BLaER1 treated with 17β-estradiol and CSF1 and Interleukin-3, amounts not matched to agents 10 nM and 100 nM (cell line): Measurements from ENCODE around the gene PIBF1.
A peak's percentile ranks its signal among the peaks of the same experiment; 100 is the strongest.

ENCODE experiments used
- H3K27ac ChIP-seq, 11 experiments: shearing (Covaris generic); formaldehyde crosslinking; 2 replicates each; pipeline ENCODE4 v1.8.1; 2022
- H3K27me3 ChIP-seq, 11 experiments: shearing (Covaris generic); formaldehyde crosslinking; 2 replicates each; pipeline ENCODE4 v1.8.1; 2022
- H3K36me3 ChIP-seq, 11 experiments: shearing (Covaris generic); formaldehyde crosslinking; 2 replicates each; pipeline ENCODE4 v1.8.1; 2022
- H3K4me1 ChIP-seq, 10 experiments: shearing (Covaris generic); formaldehyde crosslinking; 2 replicates each; pipeline ENCODE4 v1.8.1; 2022
- H3K4me2 ChIP-seq, 11 experiments: shearing (Covaris generic); formaldehyde crosslinking; 2 replicates each; pipeline ENCODE4 v1.8.1; 2022
- H3K4me3 ChIP-seq, 10 experiments: shearing (Covaris generic); formaldehyde crosslinking; 2 replicates each; pipeline ENCODE4 v1.8.1; 2022
- H3K9ac ChIP-seq, 11 experiments: shearing (Covaris generic); formaldehyde crosslinking; 2 replicates each; pipeline ENCODE4 v1.8.1; 2022
- H3K9me3 ChIP-seq, 11 experiments: shearing (Covaris generic); formaldehyde crosslinking; replicated peaks in 1 of 11; 2 replicates each; pipeline ENCODE4 v1.8.1; 2022
- H4K20me1 ChIP-seq, 11 experiments: shearing (Covaris generic); formaldehyde crosslinking; 2 replicates each; pipeline ENCODE4 v1.8.1; 2022
- Cebpa-rat ChIP-seq, 11 experiments: shearing (Covaris generic); IDR thresholded peaks; 2 replicates each; pipeline ENCODE4 v1.8.1; 2022

PIBF1 gene

DNA sequence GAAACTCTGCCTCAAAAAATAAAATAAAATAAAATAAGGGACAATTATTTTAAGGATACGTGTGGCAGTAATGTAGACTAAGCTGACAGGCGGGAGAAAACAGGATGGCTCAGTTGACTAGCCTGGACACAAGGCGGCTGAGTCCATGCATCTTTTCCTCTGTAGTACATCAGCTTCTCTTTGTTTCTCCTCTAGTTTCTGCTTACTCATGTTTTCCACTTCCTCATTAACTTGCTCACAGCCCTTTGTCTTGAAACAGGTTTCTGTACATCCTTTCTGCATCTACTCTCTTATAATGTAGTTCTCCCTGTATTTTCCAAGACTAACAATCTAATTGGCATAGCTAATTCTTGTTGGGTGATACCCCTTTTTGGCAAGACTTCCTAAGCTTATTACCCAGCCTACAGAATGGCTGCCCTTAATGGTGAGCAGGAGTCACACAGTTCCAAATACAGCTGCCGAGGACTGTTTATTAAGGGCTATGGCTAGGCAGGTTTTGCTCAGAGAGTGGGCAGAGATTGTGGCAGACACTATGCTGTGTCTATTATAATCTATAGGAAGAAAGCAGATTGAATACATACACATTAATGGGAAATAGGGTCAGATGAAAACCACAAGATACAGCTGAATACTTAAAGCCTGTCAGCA, 218.2 kb downstream of the PIBF1 start:
- no peak for TF ChIP-seq Cebpa-rat (IDR thresholded peaks at IDR 0.05)
- Histone ChIP-seq H3K4me2 (peak overlapping the region in 7 of 11 experiments; percentile 1 to 42 (median 21); a peak in 8 of 22 replicates), H3K27me3 (no peaks in the 10 kb centered on the region), H3K9me3 (no peaks in the 10 kb centered on the region), H3K36me3 (peaks cover 21 to 37% (median 31%) of the 10 kb centered on the region in 11 experiments), H3K27ac (peak overlapping the region in 9 of 11 experiments; percentile 7 to 75 (median 60); a peak in 17 of 22 replicates), H4K20me1 (no peaks in the 10 kb centered on the region), H3K9ac (peak overlapping the region in 1 of 11 experiments; percentile 55; a peak in 3 of 22 replicates), H3K4me3 (no peak overlapping the region), H3K4me1 (peaks cover 0 to 13% (median 11%) of the 10 kb centered on the region in 10 experiments; a peak in 14 of 20 replicates)

DNA sequence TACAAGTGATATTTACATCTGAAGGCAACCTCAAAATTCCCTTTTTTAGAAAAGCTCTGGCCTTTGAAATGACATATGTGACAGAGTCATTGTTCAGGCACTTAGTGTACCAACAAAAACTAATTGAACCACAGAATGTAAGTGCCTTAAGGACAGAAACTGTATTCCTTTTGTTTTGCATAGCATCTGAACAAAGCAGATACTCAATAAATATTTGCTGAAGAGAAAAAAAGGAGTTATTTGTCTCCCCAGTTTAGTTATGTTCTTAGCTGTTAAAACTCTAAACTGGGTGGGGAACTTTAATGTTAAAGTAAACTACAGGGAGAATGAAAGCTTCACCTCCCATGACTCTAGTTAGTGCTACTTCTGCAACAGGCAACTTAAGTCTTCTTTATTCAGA, 220.0 kb downstream of the PIBF1 start:
- Histone ChIP-seq H3K36me3 (peaks cover 21 to 52% (median 33%) of the 10 kb centered on the region in 11 experiments), H3K4me3 (no peak overlapping the region), H3K9ac (no peak overlapping the region), H3K4me1 (peaks cover 0 to 13% (median 11%) of the 10 kb centered on the region in 10 experiments; a peak in 14 of 20 replicates), H3K9me3 (no peaks in the 10 kb centered on the region), H3K27me3 (no peaks in the 10 kb centered on the region), H3K27ac (no peak overlapping the region), H4K20me1 (no peaks in the 10 kb centered on the region), H3K4me2 (no peak overlapping the region)
- no peak for TF ChIP-seq Cebpa-rat (IDR thresholded peaks at IDR 0.05)

DNA sequence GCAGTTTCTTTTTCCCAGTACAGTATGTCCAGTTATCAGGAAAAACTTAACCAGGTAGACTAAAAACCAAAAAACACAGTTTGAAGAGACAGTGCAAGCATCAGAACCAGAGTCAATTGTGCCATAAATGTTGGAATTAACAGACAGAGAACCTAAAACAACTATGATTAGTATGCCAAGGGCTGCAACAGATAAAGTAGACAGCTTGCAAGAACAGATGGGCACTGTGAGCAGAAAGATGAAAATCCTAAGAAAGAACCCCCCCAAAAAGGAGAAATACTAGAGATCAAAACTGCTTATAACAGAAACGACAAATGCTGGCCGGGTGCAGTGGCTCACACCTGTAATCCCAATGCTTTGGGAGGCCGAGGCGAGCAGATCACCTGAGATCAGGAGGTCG, 229.8 kb downstream of the PIBF1 start:
- no peak overlapping the region for H3K4me2 ChIP-seq
- H3K27ac ChIP-seq, result no peak overlapping the region

DNA sequence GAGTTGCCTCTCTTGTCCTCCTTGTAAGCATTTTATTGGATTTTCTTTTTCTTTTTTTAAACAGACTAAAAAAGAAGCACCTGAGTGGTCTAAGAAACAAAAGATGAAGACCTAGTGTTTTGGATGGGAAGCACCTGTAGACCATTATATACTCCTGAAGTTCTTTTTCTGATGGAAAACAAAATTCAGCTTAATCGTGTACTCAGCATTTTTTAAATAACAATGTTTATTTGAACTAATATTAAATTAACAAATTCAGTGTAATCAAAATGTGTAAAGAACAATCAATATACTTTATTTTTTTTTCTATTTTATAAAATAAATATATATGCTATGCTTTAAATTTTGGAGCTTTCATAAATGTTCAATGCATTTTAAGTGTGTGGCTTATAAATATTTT, 233.9 kb downstream of the PIBF1 start:
- Histone ChIP-seq H3K9ac (no peak overlapping the region), H3K27ac (no peak overlapping the region), H3K4me1 (no peaks in the 10 kb centered on the region), H3K36me3 (peaks cover 11 to 81% (median 40%) of the 10 kb centered on the region in 11 experiments; a peak in 20 of 22 replicates), H3K27me3 (no peaks in the 10 kb centered on the region), H3K4me3 (no peak overlapping the region), H3K9me3 (peaks cover 0 to 6% (median 0%) of the 10 kb centered on the region in 11 experiments; a peak in 1 of 22 replicates), H4K20me1 (no peaks in the 10 kb centered on the region), H3K4me2 (no peak overlapping the region)
- TF ChIP-seq Cebpa-rat (IDR thresholded peaks at IDR 0.05), result no peak

More for the DNA sequence above, 229.8 kb downstream of the PIBF1 start:
- no peak for TF ChIP-seq Cebpa-rat (IDR thresholded peaks at IDR 0.05)
- Histone ChIP-seq H3K4me1 (no peaks in the 10 kb centered on the region), H3K4me3 (no peak overlapping the region), H3K27me3 (no peaks in the 10 kb centered on the region), H3K36me3 (peaks cover 20 to 79% (median 42%) of the 10 kb centered on the region in 11 experiments; a peak in 21 of 22 replicates), H4K20me1 (no peaks in the 10 kb centered on the region), H3K9me3 (peaks cover 0 to 6% (median 0%) of the 10 kb centered on the region in 11 experiments; a peak in 1 of 22 replicates), H3K9ac (no peak overlapping the region)

DNA sequence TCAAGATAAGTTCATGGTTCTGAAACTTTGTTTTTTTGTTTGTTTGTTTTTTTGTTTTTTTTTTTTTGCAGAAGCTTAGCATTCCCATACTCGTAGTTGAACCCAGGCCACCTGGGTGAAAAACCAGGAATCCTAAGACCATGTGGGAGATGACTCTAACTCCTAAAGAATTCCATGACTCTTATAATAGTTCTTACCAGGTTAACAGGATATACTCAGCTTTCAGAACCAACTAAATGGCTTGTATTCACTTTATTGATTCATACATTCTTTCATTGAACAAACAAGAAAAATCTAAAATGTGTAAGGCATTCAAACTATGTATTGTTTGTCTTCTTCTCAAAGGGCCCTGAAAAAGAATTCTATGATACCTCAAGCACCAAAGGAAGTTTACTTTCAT, 236.4 kb downstream of the PIBF1 start:
- no peaks in the 10 kb centered on the region for H3K4me1 ChIP-seq
- no peak for TF ChIP-seq Cebpa-rat (IDR thresholded peaks at IDR 0.05)
- H3K9me3 ChIP-seq, result no peaks in the 10 kb centered on the region
- H3K36me3 ChIP-seq, result peaks cover 5 to 63% (median 31%) of the 10 kb centered on the region in 11 experiments; a peak in 20 of 22 replicates
- no peak overlapping the region for H3K9ac ChIP-seq
- no peak overlapping the region for H3K27ac ChIP-seq
- no peaks in the 10 kb centered on the region for H3K27me3 ChIP-seq
- H3K4me3 ChIP-seq, result no peak overlapping the region
- H3K4me2 ChIP-seq, result no peak overlapping the region
- H4K20me1 ChIP-seq, result no peaks in the 10 kb centered on the region

DNA sequence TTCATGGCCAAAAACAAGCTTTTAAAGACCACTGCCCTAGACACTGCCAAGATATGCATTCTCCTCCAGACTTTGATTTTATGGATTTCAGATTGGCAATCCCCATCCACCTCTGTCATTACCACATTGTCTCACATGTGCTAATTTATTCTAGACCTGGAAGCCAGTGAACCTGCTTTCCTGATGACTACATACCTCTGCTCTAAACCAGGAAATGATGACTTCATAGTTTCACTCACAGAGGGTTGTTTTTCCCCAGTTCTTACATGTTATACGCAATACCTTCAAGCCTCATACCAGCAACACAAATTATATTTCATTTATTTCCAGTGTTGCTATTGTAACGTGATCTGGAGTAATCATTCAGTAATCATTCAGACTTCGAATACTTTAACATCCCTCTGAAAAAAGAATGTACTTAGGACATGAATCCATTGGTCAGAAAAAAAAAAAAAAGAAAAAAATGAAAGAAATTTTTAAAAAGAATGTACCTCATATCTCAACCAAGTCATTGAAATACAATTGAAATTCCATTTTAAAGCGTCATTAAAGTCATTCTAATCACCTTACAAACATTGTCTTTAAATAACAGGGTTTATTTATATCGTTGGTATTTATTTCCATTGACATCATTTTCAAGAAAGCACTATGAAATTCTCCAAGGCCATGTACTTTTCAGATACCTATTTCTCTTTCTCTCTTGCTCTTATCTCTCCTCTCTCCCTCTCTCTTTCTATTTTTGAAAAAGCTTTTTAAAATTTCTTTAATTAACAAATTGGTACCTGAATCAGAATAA, 243.5 kb downstream of the PIBF1 start:
- Histone ChIP-seq H3K36me3 (peaks cover 0 to 4% (median 0%) of the 10 kb centered on the region in 11 experiments; a peak in 2 of 22 replicates), H3K4me1 (no peaks in the 10 kb centered on the region), H4K20me1 (no peaks in the 10 kb centered on the region), H3K27ac (no peak overlapping the region), H3K9ac (no peak overlapping the region), H3K27me3 (no peaks in the 10 kb centered on the region), H3K9me3 (no peaks in the 10 kb centered on the region), H3K4me3 (no peak overlapping the region), H3K4me2 (no peak overlapping the region)
- TF ChIP-seq Cebpa-rat (IDR thresholded peaks at IDR 0.05), result no peak

DNA sequence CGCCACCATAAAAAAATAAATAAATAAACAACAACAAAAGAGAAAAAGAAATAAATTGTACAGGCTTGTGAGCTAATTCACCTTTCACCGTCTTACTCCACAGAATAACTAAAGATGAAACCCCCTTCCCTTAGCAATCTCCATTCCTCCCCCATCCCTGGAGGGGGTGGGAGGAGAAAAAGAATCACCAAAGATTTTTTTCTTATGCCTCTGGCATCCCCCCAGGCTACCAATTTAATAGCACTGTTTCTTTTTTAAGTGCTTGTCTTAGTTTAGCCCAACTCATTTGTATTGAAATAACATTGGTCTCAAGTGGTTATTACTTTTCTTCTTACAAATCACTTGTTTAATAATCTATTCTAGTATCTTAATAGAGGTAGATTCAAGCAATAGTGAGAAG, 253.0 kb downstream of the PIBF1 start:
- Histone ChIP-seq H3K9me3 (no peaks in the 10 kb centered on the region), H3K27me3 (no peaks in the 10 kb centered on the region), H3K4me1 (no peaks in the 10 kb centered on the region), H3K9ac (no peak overlapping the region), H3K27ac (no peak overlapping the region), H3K4me2 (no peak overlapping the region), H4K20me1 (no peaks in the 10 kb centered on the region), H3K36me3 (no peaks in the 10 kb centered on the region), H3K4me3 (no peak overlapping the region)
- no peak for TF ChIP-seq Cebpa-rat (IDR thresholded peaks at IDR 0.05)

DNA sequence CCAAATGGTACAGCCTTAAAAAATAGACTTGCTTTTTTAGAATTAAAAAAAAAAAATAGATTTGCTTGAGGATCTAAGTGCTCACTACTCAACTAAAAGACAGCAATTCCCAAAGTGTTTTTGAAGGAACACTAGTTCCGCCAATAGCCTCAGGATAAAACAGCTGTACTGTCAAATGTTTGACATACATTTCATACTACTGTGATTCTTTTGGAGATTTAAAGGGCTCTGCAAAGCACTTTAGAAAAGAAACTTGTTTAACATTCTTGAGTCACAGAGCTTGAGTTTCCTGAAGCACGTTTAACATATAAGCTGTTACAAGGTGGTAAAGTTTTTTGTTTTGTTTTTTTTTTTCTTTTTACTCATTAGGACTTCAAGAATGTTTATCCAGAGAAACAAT, 253.7 kb downstream of the PIBF1 start:
- Histone ChIP-seq H4K20me1 (no peaks in the 10 kb centered on the region), H3K4me3 (no peak overlapping the region), H3K27ac (no peak overlapping the region), H3K36me3 (no peaks in the 10 kb centered on the region), H3K9me3 (no peaks in the 10 kb centered on the region), H3K27me3 (no peaks in the 10 kb centered on the region), H3K4me1 (no peaks in the 10 kb centered on the region), H3K4me2 (no peak overlapping the region), H3K9ac (no peak overlapping the region)
- no peak for TF ChIP-seq Cebpa-rat (IDR thresholded peaks at IDR 0.05)

DNA sequence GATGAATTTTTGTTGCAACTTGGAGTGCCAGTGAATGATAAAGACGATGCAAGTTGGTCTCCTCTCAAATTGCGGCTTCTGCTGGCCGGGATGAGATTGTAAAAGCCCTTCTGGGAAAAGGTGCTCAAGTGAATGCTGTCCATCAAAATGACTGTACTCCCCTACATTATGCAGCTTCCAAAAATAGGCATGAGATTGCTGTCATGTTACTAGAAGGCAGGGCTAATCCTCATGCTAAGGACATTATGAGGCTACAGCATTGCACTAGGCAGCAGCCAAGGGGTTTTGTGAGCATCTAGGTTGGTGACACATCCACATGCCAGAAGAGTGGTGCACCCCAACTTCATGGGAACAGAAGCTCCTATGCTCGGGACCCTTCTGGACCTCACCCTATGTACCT, 254.6 kb downstream of the PIBF1 start:
- no peak for TF ChIP-seq Cebpa-rat (IDR thresholded peaks at IDR 0.05)
- Histone ChIP-seq H3K27me3 (no peaks in the 10 kb centered on the region), H3K4me3 (no peak overlapping the region), H3K4me2 (no peak overlapping the region), H4K20me1 (no peaks in the 10 kb centered on the region), H3K27ac (no peak overlapping the region), H3K36me3 (no peaks in the 10 kb centered on the region), H3K4me1 (no peaks in the 10 kb centered on the region), H3K9me3 (no peaks in the 10 kb centered on the region), H3K9ac (no peak overlapping the region)
